22Rv1 (cell line): ENCODE data around the gene ACSBG1.

ENCODE experiments used
- CTCF ChIP-seq: fragments of 450-650 bp; IDR thresholded peaks from 2 replicates; pipeline ENCODE4 v1.5.1; 2017; ENCODE audit warnings: mild to moderate bottlenecking
- ZFX ChIP-seq: fragments of 450-650 bp; IDR thresholded peaks from 2 replicates; pipeline ENCODE4 v1.6.1; 2017; ENCODE audit warnings: antibody characterized with exemption, borderline replicate concordance

- TF ChIP-seq ZFX (no peak), CTCF (no peak)
Observed at GRCh38 chr15:78272776-78273175, 38.4 kb upstream of the ACSBG1 start.
